Esophagus mucosa (tissue), 1 donor: ENCODE results near the gene ESR1. TPM values are rescaled to one million over a fixed set of nuclear protein-coding genes. Genes with fewer than 3 reads are reported as not detected.
"Not testable (repeated sequence)": the region's sequence is repeated elsewhere in the genome, so short reads cannot be mapped to it uniquely, and the experiment has no call there.

Experiments used
- ATAC-seq: fragments of 200-7000 bp; cut with Tn5 transposase; one replicate; pipeline ENCODE4 v1.9.1; 2020
- total RNA-seq: library from RNA; stranded (reverse); gene quantifications from one replicate; pipeline ENCODE4 v1.2.4, GENCODE V29; 2023
- donor health status: DM: yes; HTN: yes; CAD: no.

ESR1 gene
- total RNA-seq, 1 donor from 2014 or later: 0.80 TPM

- ATAC-seq: not testable (repeated sequence)
These were observed 92.3 kb downstream of the ESR1 start for GRCh38 chr6:151899796-151900195.

- no peak for ATAC-seq
These were observed 92.8 kb downstream of the ESR1 start for GRCh38 chr6:151900256-151900655.

GRCh38 chr6:151901009-151901411, 93.5 kb downstream of the ESR1 start:
- peak; percentile 100 for ATAC-seq

GRCh38 chr6:151904631-151905030, 97.1 kb downstream of the ESR1 start:
- ATAC-seq: no peak

DNA sequence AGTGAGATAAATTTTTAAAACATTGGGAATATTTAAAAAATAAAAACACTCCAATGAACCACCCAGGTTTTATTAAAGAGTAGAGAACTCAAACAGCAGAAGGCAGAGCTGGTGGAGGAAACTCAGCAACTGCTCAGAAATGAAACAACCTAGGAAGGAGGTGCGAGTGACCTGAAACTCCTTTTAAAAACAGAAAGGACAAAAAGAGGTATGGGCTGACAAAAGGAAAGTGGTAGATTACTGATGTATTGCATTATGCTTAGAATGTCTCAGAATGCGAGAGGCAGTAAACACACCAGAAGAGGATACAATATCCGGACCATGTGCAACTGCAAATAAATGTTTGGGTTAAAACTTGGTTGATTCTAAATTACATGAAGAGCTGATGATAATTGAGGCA, 97.6 kb downstream of the ESR1 start:
- ATAC-seq: no peak

- no peak for ATAC-seq
These were observed 98.4 kb downstream of the ESR1 start for GRCh38 chr6:151905854-151906253.

DNA sequence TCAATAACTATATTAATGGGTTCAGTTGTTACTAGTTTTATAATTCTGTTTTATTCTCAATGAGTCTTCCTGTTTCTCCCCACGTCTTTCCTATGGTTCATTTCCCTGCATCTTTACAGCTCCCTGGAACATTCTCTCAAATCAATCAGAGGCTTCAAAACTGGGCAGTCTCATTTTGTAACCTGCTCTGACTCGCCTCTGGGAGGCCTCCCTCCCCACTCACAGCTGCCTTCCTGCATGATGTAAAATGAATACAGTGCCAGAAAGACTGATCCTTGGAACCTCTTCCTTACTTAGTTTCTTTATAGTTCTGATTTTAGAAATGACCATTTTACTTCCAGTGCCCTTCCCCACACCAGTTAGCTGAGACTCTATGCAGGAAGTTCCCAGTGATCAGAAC, 103.9 kb downstream of the ESR1 start:
- peak; percentile 67 for ATAC-seq

DNA sequence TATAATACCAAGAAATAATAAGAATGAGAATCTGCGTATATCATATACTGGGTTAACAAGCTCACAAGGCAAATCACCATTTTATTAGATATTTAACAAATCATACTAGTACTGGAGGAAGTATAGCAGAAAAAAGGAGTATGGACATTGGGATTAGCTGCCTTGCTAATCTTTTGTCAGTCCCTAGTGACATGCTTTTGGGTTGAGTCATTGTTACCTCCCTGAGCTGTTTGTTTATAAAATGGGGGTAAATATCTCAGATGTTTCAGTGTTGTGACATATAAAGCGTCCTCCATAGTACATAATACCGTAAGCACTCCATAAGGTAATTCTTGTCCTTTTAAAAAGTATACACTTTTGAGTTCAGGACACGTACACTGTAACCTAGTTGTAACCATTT, 107.0 kb downstream of the ESR1 start:
- no peak for ATAC-seq

GRCh38 chr6:151916075-151916474, 108.6 kb downstream of the ESR1 start:
- no peak for ATAC-seq

GRCh38 chr6:151916680-151917164, 109.2 kb downstream of the ESR1 start:
- ATAC-seq: peak; percentile 95

DNA sequence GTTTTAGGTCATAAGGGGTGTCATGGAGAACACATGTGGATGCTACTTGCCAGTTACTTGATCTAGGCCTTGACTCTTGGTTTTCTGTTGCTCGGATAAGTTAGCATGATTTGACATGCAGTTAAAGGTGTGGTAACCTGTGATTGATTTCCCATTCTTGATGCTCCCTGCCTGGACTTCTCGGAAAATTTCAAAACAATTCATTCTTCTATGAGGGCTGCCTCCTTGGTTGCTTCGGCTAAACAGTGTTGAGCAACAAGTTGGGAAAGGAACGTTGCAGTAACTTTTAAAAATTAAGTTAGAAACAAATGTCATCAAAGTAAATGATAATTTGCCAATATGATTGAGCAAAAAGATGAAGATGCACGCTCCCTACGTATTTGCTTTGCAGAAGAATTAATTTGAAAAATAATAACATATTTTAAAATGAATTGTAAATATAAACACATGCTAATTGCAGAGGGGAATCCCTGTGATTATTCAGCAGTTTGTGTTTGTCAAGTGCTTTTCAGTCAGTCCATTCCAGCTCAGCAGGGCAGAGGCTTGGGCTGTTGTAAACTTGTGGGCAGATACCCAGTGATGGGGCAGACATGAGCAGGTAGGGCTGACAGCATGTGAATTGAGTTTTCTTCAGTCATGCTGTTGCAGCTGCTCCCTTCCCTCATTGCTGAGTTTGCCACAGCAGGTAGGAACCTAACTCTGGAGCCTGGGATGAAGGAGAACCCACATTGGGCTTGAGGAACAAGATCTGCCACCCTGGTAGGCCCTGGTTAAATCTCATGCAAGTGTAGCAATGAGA, 110.2 kb downstream of the ESR1 start:
- peak; percentile 81 for ATAC-seq

- ATAC-seq: peak; percentile 85
These were observed 132.8 kb downstream of the ESR1 start for GRCh38 chr6:151940307-151940706.

DNA sequence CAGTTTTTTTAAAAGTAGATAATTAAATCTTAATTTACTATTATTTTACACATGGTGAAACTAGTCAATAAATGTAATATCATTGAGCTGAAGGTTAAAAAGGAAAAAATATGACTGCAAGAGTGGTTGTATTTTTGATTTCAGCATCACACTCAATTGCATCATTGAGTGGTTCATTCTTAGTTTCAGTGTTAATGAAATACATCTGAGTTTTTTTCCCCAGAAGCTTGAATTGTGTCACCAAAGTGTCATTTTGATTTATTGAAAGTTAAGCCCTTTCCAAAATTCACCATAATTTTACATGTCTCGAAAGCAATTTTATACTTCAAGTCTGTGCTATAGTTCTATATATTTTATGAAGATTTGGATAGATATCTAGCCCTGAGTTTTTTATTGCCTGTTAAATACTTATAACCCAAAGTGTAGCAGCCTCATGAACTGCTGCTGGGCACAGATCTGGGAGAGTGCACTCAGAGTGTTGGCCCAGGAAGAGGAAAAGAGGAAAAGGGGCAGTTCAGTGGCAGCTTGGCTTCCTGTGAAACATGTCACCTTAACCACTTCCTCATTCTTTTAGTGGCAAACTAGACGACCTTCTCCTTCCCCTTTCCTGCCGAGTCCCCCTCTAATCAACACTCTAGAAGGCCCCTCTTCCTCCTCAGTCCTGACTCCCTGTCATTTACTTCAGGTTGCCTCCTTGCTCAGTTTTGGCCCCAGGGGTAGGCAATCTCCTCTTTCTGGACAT, 140.7 kb downstream of the ESR1 start:
- no peak for ATAC-seq

DNA sequence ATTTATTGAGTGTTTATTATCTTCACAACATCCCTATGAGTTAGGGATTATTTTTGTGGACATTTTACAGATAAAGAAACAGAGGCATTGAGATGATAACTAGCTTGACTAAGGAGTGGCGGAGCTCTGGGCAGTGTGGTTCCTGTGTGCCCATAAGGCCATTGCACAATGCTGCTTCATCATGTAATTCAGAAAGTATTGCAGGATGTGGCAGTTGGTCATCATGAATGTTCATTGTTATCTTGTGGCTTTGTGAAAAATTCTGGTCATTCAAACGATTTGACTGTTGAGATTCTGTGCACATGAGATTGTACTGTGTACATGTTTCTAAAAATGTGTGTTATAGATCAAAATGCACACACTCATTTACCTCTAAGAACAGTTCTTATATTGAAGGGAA, 150.8 kb downstream of the ESR1 start:
- ATAC-seq: peak; percentile 55

- ATAC-seq: peak; percentile 37
These were observed 151.6 kb downstream of the ESR1 start for GRCh38 chr6:151959086-151959485.

DNA sequence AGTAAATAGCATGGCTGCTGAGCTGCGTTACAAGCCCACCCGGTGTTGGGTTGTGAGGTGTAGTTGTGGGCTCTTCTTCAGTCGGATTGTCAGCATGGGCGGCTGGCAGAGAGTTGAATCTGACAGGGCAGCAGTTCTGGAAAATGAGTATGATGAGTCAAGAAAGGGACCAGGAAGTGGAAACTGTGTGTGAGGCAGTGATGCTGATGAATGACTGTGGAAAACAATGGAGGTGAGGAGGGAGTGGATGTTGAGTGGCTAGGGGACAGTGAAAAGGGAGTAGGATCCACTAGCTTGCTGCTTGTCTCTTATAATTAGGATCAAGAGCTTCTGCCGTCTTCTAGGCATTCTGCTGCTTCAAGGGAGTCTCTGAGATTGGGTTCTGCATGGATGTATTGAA, 154.3 kb downstream of the ESR1 start:
- ATAC-seq: peak; percentile 67

GRCh38 chr6:151962246-151962846, 154.9 kb downstream of the ESR1 start:
- no peak for ATAC-seq

DNA sequence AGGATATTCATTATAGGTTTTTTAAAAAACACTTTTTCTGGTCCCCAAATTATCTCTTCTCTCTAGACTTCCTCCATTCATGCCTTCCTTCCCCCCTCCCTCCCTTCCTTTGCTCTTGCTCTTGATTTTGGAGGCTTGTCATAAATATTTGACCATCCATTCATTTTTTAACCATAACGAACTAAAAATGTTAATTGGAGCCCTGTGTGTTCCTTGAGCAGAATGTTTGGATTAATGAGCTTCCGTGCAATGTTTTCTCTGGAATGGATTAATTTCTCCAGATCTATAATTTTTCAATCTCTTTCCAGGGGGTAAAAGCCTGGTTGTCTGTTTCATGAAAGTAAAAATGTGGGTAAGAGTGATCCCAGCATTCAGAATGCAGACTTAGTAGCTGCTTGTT, 155.5 kb downstream of the ESR1 start:
- ATAC-seq: no peak

GRCh38 chr6:151964412-151964811, 156.9 kb downstream of the ESR1 start:
- ATAC-seq: not testable (repeated sequence)

DNA sequence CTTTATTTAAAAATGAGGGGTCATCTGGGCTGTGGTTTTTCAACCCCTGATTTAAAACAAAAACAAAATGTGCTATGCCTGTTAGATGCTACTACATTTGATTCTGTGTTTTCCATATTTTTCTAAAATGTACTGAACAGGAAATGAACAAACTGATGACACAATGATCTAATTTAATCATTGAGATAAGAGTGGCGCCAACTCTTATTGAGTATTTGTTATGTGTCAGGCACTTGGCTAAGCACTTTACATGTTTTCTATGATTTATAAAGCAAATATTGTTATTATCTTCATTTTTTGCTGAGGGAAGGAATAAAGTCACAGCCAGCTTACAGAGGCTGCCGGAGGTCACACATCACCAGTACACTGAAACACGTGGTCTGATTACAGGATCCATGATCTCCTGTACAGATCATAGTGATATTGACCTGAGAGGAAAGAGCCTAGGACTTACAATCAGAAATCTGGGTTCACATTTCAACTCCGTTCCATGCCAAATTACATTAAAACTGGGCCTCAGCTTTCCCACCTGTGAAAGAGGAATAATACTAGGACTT, 166.7 kb downstream of the ESR1 start:
- ATAC-seq: no peak

DNA sequence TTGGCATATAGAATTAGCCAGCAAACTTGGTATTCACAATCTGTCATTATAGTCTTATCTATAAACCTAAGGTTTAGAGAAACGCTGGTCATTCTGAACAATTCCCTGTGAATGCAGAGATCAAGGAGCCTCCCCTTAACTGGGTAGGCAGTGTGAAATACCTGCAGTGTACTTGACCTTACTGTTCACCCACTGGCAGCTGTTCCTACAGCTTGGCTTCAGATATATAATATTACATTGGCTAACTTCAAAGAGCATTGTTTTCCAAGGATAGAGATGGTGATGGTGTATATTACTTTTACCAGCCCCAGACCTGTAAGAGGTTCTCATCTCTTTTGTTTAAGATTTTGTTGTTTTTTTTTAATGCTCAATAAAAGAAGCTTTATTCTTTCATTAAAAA, 168.3 kb downstream of the ESR1 start:
- no peak for ATAC-seq

- not testable (repeated sequence) for ATAC-seq
These were observed 180.7 kb downstream of the ESR1 start for GRCh38 chr6:151988199-151988598.

GRCh38 chr6:151992091-151992490, 184.6 kb downstream of the ESR1 start:
- ATAC-seq: no peak
